ENCODE results near the gene ZNF135. TPM values are rescaled to one million over a fixed set of nuclear protein-coding genes. Genes with fewer than 3 reads are reported as not detected.

The ZNF135 gene
- total and polyA plus RNA-seq, 2 experiments from 2014 or later, result 4.3 to 7.4 TPM

- 94% methylated on average over 13 of the region's 13 CpGs for WGBS (ENCODE audit: low lambda C conversion rate, missing lambda C conversion rate)
- peak overlapping the region; percentile 99 for H3K27ac ChIP-seq
- H3K36me3 ChIP-seq (replicated peaks; ENCODE audit: insufficient read depth, low read depth), result no peaks in the 10 kb centered on the region
- peak overlapping the region; percentile 99 for H2AFZ ChIP-seq
- peak overlapping the region; percentile 42 for H3K4me3 ChIP-seq
- H3K27me3 ChIP-seq, result no peaks in the 10 kb centered on the region
- H3K9me2 ChIP-seq (replicated peaks; ENCODE audit: insufficient read depth), result no peaks in the 10 kb centered on the region
- no peak for TF ChIP-seq EZH2phosphoT487 (IDR thresholded peaks at IDR 0.05; ENCODE audit: low read depth, severe bottlenecking, unreplicated experiment)
- TF ChIP-seq, protein P1, sequence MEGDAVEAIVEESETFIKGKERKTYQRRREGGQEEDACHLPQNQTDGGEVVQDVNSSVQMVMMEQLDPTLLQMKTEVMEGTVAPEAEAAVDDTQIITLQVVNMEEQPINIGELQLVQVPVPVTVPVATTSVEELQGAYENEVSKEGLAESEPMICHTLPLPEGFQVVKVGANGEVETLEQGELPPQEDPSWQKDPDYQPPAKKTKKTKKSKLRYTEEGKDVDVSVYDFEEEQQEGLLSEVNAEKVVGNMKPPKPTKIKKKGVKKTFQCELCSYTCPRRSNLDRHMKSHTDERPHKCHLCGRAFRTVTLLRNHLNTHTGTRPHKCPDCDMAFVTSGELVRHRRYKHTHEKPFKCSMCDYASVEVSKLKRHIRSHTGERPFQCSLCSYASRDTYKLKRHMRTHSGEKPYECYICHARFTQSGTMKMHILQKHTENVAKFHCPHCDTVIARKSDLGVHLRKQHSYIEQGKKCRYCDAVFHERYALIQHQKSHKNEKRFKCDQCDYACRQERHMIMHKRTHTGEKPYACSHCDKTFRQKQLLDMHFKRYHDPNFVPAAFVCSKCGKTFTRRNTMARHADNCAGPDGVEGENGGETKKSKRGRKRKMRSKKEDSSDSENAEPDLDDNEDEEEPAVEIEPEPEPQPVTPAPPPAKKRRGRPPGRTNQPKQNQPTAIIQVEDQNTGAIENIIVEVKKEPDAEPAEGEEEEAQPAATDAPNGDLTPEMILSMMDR (IDR thresholded peaks at IDR 0.05; ENCODE audit: poor library complexity), result no peak
- TF ChIP-seq EZH2 (IDR thresholded peaks at IDR 0.05; ENCODE audit: borderline replicate concordance), result no peak
- H3K4me1 ChIP-seq (ENCODE audit: insufficient read depth), result peaks cover 11% of the 10 kb centered on the region
- DNase-seq (ENCODE audit: low spot score), result no peak
- H4K20me1 ChIP-seq (ENCODE audit: insufficient read depth, poor library complexity, severe bottlenecking), result no peaks in the 10 kb centered on the region
- H3K9me3 ChIP-seq (ENCODE audit: low read depth), result peaks cover 12% of the 10 kb centered on the region
- H3K79me2 ChIP-seq, result no peaks in the 10 kb centered on the region
- peak overlapping the region; percentile 97 for H3K4me2 ChIP-seq
Measured at GRCh38 chr19:58058467-58058866, 615 bp upstream of the ZNF135 start.

DNA sequence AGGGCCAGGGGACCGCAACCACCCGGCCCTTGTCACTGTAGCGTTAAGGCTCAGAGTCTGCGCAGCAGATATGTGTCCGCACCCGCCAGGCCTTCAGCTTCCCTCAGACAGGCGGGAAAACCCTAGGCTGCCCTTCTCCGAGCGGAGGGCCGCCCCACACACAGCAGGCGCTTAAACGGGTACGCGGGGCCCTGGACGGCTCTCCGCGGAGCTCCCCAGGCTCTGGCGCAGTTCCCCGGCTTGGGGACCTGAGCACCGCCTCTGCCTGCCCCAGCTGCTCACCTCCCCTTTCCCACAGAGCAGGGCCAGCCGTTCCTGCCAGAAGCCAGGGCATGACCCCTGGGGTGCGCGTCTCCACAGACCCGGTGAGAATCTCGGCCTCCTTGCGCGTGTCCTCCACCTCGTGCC lies 593 bp downstream of the ZNF135 start:
- no peaks in the 10 kb centered on the region for H3K36me3 ChIP-seq (replicated peaks; ENCODE audit: insufficient read depth, low read depth)
- no peaks in the 10 kb centered on the region for H3K9me2 ChIP-seq (replicated peaks; ENCODE audit: insufficient read depth)
- H4K20me1 ChIP-seq (ENCODE audit: insufficient read depth, poor library complexity, severe bottlenecking), result no peaks in the 10 kb centered on the region
- H3K4me3 ChIP-seq, result peak overlapping the region; percentile 57
- 76% methylated on average over 25 of the region's 28 CpGs for WGBS (ENCODE audit: low lambda C conversion rate, missing lambda C conversion rate)
- H3K4me1 ChIP-seq (ENCODE audit: insufficient read depth), result peaks cover 11% of the 10 kb centered on the region
- no peaks in the 10 kb centered on the region for H3K79me2 ChIP-seq
- TF ChIP-seq, protein P1 (IDR thresholded peaks at IDR 0.05; ENCODE audit: poor library complexity), result no peak
- TF ChIP-seq EZH2phosphoT487 (IDR thresholded peaks at IDR 0.05; ENCODE audit: low read depth, severe bottlenecking, unreplicated experiment) (no peak), EZH2 (IDR thresholded peaks at IDR 0.05; ENCODE audit: borderline replicate concordance) (no peak)
- peak overlapping the region; percentile 99 for H3K27ac ChIP-seq
- peak overlapping the region; percentile 97 for H2AFZ ChIP-seq
- H3K4me2 ChIP-seq, result peak overlapping the region; percentile 97
- H3K9me3 ChIP-seq (ENCODE audit: low read depth), result peaks cover 18% of the 10 kb centered on the region
- H3K27me3 ChIP-seq, result no peaks in the 10 kb centered on the region
- no peak for DNase-seq (ENCODE audit: low spot score)

GRCh38 chr19:58060231-58060630 lies 1.1 kb downstream of the ZNF135 start:
- H3K27me3 ChIP-seq, result no peaks in the 10 kb centered on the region
- no peak overlapping the region for H3K4me3 ChIP-seq
- no peaks in the 10 kb centered on the region for H3K36me3 ChIP-seq (replicated peaks; ENCODE audit: insufficient read depth, low read depth)
- H3K27ac ChIP-seq, result no peak overlapping the region
- H3K79me2 ChIP-seq, result no peaks in the 10 kb centered on the region
- no peak overlapping the region for H2AFZ ChIP-seq
- TF ChIP-seq, protein P1 (IDR thresholded peaks at IDR 0.05; ENCODE audit: poor library complexity), result no peak
- TF ChIP-seq EZH2phosphoT487 (IDR thresholded peaks at IDR 0.05; ENCODE audit: low read depth, severe bottlenecking, unreplicated experiment) (no peak), EZH2 (IDR thresholded peaks at IDR 0.05; ENCODE audit: borderline replicate concordance) (no peak)
- WGBS (ENCODE audit: low lambda C conversion rate, missing lambda C conversion rate), result 94% methylated on average over 23 of the region's 24 CpGs
- no peaks in the 10 kb centered on the region for H3K9me2 ChIP-seq (replicated peaks; ENCODE audit: insufficient read depth)
- DNase-seq (ENCODE audit: low spot score), result no peak
- H3K4me2 ChIP-seq, result peak overlapping the region; percentile 97
- no peaks in the 10 kb centered on the region for H4K20me1 ChIP-seq (ENCODE audit: insufficient read depth, poor library complexity, severe bottlenecking)
- peaks cover 11% of the 10 kb centered on the region for H3K4me1 ChIP-seq (ENCODE audit: insufficient read depth)
- H3K9me3 ChIP-seq (ENCODE audit: low read depth), result peaks cover 18% of the 10 kb centered on the region

GRCh38 chr19:58063712-58064111 lies 4.6 kb downstream of the ZNF135 start:
- Histone ChIP-seq H2AFZ (no peak overlapping the region), H3K36me3 (replicated peaks; ENCODE audit: insufficient read depth, low read depth) (no peaks in the 10 kb centered on the region), H3K9me2 (replicated peaks; ENCODE audit: insufficient read depth) (no peaks in the 10 kb centered on the region), H3K27ac (no peak overlapping the region), H3K27me3 (no peaks in the 10 kb centered on the region), H3K9me3 (ENCODE audit: low read depth) (peaks cover 22% of the 10 kb centered on the region), H3K4me1 (ENCODE audit: insufficient read depth) (peaks cover 7% of the 10 kb centered on the region), H3K4me2 (no peak overlapping the region), H3K4me3 (no peak overlapping the region), H3K79me2 (no peaks in the 10 kb centered on the region), H4K20me1 (ENCODE audit: insufficient read depth, poor library complexity, severe bottlenecking) (no peaks in the 10 kb centered on the region)
- TF ChIP-seq, protein P1 (IDR thresholded peaks at IDR 0.05; ENCODE audit: poor library complexity), result no peak
- TF ChIP-seq EZH2phosphoT487 (IDR thresholded peaks at IDR 0.05; ENCODE audit: low read depth, severe bottlenecking, unreplicated experiment) (no peak), EZH2 (IDR thresholded peaks at IDR 0.05; ENCODE audit: borderline replicate concordance) (no peak)
- no peak for DNase-seq (ENCODE audit: low spot score)
- WGBS (ENCODE audit: low lambda C conversion rate, missing lambda C conversion rate), result 94% methylated on average over 3 of the region's 3 CpGs
